Measurements from ENCODE around the gene CYP4F12.
A peak's percentile ranks its signal among the peaks of the same experiment; 100 is the strongest.
"Not testable (repeated sequence)": the region's sequence is repeated elsewhere in the genome, so short reads cannot be mapped to it uniquely, and the experiment has no call there.

CYP4F12 gene

DNA sequence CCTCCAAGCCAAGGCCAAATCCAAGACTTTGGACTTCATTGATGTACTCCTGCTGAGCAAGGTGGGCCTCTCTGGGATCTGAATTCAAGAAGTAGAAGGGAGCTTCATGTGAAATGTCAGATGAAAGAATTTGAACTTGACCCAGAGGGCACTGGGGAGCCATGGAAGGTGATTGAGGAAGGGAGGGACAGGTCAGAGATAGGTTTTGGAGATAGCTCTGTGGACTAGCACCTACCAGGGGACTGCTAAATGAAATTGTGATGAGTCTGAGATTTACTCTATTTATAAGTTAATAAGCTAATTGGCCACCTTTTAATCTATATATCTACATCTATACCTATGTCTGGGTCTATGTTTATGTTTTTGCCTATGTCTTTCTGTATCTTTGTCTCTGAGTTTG, 22.8 kb upstream of the CYP4F12 start:
- DNase-seq, result not testable (repeated sequence)

DNA sequence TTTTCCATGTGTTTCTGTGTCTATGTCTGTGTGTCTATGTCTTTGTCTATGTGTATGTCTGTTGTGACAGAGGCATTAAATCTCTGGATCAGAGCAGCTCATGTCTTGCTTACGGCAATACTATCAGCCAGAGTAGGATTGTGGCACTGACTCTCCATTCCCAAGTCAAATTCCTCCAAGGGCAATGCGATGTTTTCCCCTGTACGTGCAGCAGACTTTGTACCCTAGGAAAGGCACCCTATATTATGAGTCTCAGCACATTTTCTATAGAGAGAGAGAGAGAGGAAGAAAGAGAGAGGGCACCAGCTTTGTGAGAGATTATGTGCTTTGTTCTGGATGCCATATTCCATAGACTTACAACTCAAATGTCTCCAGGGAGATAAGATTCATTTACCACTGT, 21.1 kb upstream of the CYP4F12 start:
- DNase-seq, result no peak

- DNase-seq, result no peak
Measured at GRCh38 chr19:15652559-15653278, 20.2 kb upstream of the CYP4F12 start.

- DNase-seq, result no peak
Measured at GRCh38 chr19:15656467-15656866, 16.4 kb upstream of the CYP4F12 start.

DNA sequence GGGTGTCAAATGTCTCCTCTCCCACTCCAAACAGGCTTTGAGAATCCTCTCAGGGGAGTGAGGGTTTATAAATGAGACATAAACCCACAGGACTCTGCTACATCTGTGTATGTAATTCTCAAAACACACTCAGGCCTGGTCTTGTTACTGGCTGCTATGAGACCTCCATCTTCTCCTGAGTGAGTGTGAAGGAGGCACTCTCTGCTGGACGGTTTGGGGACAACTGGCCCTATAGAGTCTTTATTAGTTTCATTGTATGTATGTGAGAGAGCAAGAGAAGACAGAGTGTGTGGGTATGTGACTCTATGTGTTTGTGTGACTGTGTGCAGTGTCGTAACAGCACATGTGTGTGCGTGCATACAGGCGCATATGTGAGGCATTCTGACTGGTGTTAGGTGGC, 9.6 kb upstream of the CYP4F12 start:
- no peak for DNase-seq

DNA sequence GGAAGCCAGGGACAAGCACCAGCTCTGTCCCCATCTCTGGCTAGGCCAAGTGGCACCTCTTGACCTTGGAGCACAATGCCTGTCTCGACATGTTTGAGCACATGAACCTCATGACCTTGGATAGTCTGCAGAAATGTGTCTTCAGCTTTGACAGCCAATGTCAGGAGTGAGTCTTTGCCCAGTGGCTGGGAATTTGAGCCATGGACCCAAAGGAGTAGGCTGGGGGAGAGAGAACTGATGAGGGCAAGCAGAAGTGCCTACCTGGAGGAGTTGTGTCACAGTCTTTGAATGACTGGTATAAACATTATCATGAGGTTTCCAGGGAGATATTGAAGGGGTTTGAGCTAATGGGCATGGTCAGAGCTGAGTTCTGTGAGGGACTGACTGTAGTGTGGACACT, 6.7 kb upstream of the CYP4F12 start:
- no peak for DNase-seq

DNA sequence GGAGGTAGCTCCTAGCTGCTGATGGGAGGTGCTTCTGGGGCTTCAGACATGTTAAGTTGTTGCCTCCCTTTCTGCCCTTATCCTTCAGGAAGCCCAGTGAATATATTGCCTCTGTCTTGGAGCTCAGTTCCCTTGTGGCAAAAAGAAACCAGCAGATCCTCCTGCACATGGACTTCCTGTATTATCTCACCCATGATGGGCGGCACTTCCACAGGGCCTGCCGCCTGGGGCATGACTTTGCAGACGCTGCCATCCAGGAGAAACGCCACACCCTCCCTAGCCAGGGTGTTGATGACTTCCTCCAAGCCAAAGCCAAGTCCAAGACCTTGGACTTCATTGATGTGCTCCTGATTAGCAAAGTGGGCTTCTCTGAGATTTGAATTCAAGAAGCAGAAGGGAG, 6.0 kb upstream of the CYP4F12 start:
- DNase-seq, result no peak

- DNase-seq, result no peak
Measured at GRCh38 chr19:15669440-15669839, 3.4 kb upstream of the CYP4F12 start.

DNA sequence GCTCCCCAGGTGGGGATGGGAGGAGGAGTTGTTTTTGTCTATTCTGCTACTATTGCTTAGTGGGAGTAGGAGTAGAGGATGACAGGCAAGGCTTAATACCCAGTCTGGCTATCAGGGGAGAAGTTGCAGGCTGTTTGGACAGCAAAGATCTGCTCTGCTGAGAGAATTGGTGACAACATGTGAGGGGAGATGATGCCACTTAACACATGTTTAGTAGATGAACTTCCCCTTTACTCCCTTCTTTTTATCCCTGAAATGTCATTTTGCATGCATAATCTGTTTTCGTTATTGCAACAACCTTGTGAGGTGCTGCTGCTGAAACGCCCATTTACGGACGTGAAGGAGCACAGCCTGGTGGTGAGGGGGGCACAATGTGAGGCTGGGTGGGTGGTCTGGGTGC, 3.0 kb upstream of the CYP4F12 start:
- DNase-seq, result no peak

- no peak for DNase-seq
Measured at GRCh38 chr19:15671237-15671821, 1.6 kb upstream of the CYP4F12 start.

DNA sequence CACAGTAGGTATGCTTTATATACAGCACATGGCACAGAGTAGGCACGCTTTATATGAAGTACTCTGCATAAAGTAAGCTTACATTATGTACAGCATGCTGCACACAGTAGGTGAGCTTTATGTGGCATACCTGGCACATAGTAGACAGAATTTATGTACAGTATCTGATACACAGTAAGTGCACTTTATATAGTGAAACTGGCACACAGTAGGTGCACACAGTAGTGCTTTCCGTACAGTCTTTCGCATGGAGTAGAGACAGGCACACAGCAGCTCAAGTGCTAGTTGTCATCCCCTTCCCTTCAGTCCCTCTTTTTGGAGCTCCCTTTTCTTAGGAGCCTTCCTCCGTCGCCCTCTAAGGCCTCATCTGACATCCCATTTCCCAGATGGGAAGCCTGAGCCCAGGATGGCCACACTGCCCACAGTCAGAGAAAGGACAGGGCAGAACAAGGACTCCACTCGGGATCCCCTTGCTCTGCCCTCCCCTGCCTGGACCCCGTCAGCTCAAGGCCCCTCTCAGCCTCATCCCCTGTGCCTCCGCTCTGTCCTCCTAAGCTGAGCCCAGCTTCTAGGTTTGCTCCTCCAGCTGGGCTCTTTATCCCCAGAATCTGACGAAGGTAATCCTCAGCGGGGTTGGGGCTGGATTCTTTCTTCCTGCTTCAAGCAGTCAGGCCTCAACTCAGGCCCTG, 852 bp upstream of the CYP4F12 start:
- DNase-seq, result no peak

- no peak for DNase-seq
Measured at GRCh38 chr19:15673176-15673654, 328 bp downstream of the CYP4F12 start.

DNA sequence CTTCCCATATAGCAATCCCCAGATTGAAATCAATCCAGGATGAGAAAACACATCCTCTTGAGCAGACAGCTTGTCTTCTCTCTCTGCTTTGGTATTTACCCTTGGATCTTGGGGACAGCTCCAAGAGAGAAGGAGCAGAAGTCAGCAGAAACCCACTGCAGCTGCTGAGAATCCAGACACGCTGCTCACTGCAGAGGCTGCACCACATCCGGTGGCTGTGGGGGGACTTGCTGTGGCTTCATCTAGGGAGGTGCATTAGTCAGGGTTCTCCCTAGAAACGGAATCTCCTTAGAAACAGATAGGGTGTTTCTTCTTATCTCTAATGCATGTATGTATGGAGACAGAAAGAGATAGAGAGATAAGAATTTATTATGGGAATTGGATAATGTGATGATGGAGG, 2.7 kb downstream of the CYP4F12 start:
- DNase-seq, result no peak

GRCh38 chr19:15679089-15679488, 6.2 kb downstream of the CYP4F12 start:
- DNase-seq, result no peak

GRCh38 chr19:15679865-15680264, 7.0 kb downstream of the CYP4F12 start:
- not testable (repeated sequence) for DNase-seq

- no peak for DNase-seq
Measured at GRCh38 chr19:15680478-15681322, 7.8 kb downstream of the CYP4F12 start.

DNA sequence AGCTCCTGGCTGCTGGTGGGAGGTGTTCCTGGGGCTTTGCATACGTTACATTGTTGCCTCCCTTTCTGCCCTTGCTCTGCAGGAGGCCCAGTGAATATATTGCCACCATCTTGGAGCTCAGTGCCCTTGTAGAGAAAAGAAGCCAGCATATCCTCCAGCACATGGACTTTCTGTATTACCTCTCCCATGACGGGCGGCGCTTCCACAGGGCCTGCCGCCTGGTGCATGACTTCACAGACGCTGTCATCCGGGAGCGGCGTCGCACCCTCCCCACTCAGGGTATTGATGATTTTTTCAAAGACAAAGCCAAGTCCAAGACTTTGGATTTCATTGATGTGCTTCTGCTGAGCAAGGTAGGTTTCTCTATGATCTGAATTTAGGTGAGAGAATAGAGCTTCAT, 10.5 kb downstream of the CYP4F12 start:
- DNase-seq, result no peak

DNA sequence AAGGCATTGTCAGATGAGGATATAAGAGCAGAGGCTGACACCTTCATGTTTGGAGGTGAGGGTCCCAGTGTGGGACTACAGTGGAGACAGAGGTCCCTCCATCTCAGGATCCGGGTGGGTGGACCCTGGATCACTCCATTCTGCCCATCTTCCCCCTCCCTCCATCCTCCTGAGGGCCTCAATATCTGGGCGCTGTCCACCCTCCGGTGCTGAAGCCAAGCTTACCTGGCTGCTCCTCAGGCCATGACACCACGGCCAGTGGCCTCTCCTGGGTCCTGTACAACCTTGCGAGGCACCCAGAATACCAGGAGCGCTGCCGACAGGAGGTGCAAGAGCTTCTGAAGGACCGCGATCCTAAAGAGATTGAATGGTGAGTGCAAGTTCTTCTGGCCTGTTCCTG, 11.9 kb downstream of the CYP4F12 start:
- no peak for DNase-seq

DNA sequence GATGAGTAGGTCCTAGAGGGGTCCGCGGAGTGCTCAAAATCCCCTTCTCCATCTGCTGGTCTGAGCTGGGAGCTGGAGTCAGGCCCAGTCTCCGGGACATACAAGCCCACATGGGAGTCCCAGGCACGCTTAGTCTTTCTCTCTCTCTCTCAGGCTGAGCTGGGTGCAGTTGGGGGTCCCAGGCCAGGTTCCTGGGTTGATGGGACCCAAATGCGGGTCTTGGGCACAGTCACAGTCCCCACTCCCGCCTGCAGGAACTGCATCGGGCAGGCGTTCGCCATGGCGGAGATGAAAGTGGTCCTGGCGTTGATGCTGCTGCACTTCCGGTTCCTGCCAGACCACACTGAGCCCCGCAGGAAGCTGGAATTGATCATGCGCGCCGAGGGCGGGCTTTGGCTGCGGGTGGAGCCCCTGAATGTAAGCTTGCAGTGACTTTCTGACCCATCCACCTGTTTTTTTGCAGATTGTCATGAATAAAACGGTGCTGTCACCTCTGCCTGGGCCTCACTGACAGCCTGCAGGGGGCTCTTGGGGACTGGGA, 23.8 kb downstream of the CYP4F12 start:
- DNase-seq, result no peak

DNA sequence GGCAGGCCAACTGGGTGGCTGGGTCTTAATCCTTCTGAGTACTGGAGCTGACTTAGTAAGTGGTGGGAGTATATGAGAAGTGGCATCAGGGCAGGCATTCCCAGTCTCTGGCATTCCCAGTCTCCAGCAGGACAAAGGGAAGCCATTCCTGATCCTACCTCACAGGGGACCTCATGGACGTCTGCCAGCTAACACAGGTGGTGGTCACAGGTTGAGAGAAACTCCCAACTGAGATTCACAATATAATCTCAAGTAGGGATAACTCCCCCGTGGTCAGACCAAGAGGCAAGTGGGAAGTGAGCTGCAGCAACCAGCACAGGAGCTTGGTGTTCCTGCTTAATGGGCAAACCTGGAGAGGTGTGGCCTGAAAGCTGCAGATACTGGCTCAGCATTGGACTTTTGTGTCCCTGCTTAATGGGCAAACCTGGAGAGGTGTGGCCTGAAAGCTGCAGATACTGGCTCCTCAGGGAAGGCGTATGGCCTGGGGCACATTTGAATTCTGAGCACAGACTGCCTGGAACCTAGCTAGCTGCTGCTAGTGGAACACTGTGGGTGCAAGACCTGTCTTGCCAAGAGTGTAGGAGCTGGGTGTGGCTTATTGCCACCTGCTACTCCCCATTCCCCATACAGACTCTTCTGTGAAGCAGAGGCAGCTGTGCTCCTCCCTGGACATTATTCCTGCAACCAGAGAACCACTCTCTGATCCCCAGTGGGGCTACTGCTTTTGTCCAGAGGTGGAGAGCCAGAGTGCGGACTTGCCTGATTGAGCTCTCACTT, 29.1 kb downstream of the CYP4F12 start:
- DNase-seq, result no peak

DNA sequence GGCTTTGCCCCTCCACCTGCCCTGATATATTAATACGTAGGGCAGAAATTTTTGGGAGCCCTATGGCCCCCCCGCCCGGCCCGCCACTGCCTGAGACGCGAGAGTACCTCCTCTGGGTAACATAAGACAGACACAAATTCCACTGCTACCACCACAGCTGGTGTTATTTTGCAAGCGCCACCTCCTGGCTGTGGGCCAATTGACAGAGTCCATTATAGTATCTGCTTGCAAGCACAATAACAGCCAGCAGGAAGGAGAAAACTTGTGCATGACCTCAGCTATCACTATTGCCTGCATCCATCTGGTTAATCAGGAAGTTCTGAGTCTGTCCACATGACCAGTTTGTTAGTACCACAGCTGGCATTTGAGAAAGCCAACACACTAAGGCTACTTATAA, 29.6 kb downstream of the CYP4F12 start:
- DNase-seq, result peak in 1 of 2 experiments; percentile 39

GRCh38 chr19:15714638-15715037, 41.8 kb downstream of the CYP4F12 start:
- no peak for DNase-seq
